H9 (cell line): Measurements from ENCODE around the gene COQ10B. TPM values are rescaled to one million over a fixed set of nuclear protein-coding genes. Genes with fewer than 3 reads are reported as not detected.

ENCODE experiments used
- DNase-seq: peaks from one replicate; pipeline ENCODE4 v3.0.0-alpha.2; 2017
- H2AFZ ChIP-seq: one replicate; pipeline ENCODE4 v1.6.1; 2013; ENCODE audit warnings: mild to moderate bottlenecking, low read length, control low read depth, moderate library complexity
- H2AK5ac ChIP-seq: 2 replicates; pipeline ENCODE4 v1.6.1; 2013; ENCODE audit warnings: low read length, control low read depth, mixed read lengths; ENCODE audit not compliant: insufficient read length
- H2BK120ac ChIP-seq: one replicate; pipeline ENCODE4 v1.6.1; 2013; ENCODE audit warnings: low read depth, mild to moderate bottlenecking, low read length, control low read depth, inconsistent platforms; ENCODE audit not compliant: poor library complexity, severe bottlenecking
- H2BK12ac ChIP-seq: 2 replicates; pipeline ENCODE4 v1.6.1; 2013; ENCODE audit warnings: low read length, control low read depth, mixed read lengths, low read depth; ENCODE audit not compliant: insufficient read length
- H2BK15ac ChIP-seq: 2 replicates; pipeline ENCODE4 v1.6.1; 2013; ENCODE audit warnings: low read depth, low read length, control low read depth
- H2BK20ac ChIP-seq: one replicate; pipeline ENCODE4 v1.6.1; 2013; ENCODE audit warnings: low read depth, mild to moderate bottlenecking, low read length, control low read depth, inconsistent platforms; ENCODE audit not compliant: poor library complexity, severe bottlenecking
- H2BK5ac ChIP-seq: 2 replicates; pipeline ENCODE4 v1.6.1; 2013; ENCODE audit warnings: low read length, control low read depth, mixed read lengths; ENCODE audit not compliant: insufficient read length
- H3K14ac ChIP-seq: 2 replicates; pipeline ENCODE4 v1.6.1; 2013; ENCODE audit warnings: low read length, control low read depth; ENCODE audit not compliant: insufficient read depth
- H3K18ac ChIP-seq: 2 replicates; pipeline ENCODE4 v1.6.1; 2013; ENCODE audit warnings: low read depth, mild to moderate bottlenecking, mixed read lengths, low read length, control low read depth; ENCODE audit not compliant: insufficient read length
- H3K23ac ChIP-seq: 2 replicates; pipeline ENCODE4 v1.6.1; 2013; ENCODE audit warnings: low read length, control low read depth, mixed read lengths, low read depth; ENCODE audit not compliant: insufficient read length
- H3K23me2 ChIP-seq: 2 replicates; pipeline ENCODE4 v1.6.1; 2013; ENCODE audit warnings: low read depth, mild to moderate bottlenecking, mixed read lengths, low read length, control low read depth; ENCODE audit not compliant: insufficient read length, poor library complexity, severe bottlenecking
- H3K27ac ChIP-seq: 2 replicates; pipeline ENCODE4 v1.5.1; 2013; ENCODE audit warnings: low read length, control low read depth, mixed read lengths, low read depth; ENCODE audit not compliant: insufficient read length
- H3K27me3 ChIP-seq: 2 replicates; pipeline ENCODE4 v1.6.1; 2013; ENCODE audit warnings: low read length, control low read depth, inconsistent platforms; ENCODE audit not compliant: insufficient read depth
- H3K4ac ChIP-seq: 2 replicates; pipeline ENCODE4 v1.6.1; 2013; ENCODE audit warnings: low read depth, mild to moderate bottlenecking, control low read depth, inconsistent platforms, low read length, moderate library complexity
- H3K4me1 ChIP-seq: 2 replicates; pipeline ENCODE4 v1.6.1; 2013; ENCODE audit warnings: low read length, control low read depth, inconsistent platforms; ENCODE audit not compliant: insufficient read depth
- H3K4me2 ChIP-seq: 2 replicates; pipeline ENCODE4 v1.6.1; 2013; ENCODE audit warnings: low read length, control low read depth, mixed read lengths; ENCODE audit not compliant: insufficient read length, insufficient read depth
- H3K56ac ChIP-seq: 2 replicates; pipeline ENCODE4 v1.6.1; 2013; ENCODE audit warnings: low read depth, mild to moderate bottlenecking, mixed read lengths, low read length, control low read depth; ENCODE audit not compliant: insufficient read length
- H3K79me1 ChIP-seq: 2 replicates; pipeline ENCODE4 v1.6.1; 2013; ENCODE audit warnings: low read depth, mild to moderate bottlenecking, moderate library complexity, low read length, control low read depth, inconsistent platforms; ENCODE audit not compliant: insufficient read depth, poor library complexity, severe bottlenecking
- H3K79me2 ChIP-seq: 2 replicates; pipeline ENCODE4 v1.6.1; 2013; ENCODE audit warnings: low read length, control low read depth, inconsistent platforms; ENCODE audit not compliant: insufficient read depth
- H3K9ac ChIP-seq: 2 replicates; pipeline ENCODE4 v1.6.1; 2013; ENCODE audit warnings: low read length, control low read depth, mixed read lengths; ENCODE audit not compliant: insufficient read length; ENCODE audit errors: extremely low read depth
- H3K9me3 ChIP-seq: one replicate; pipeline ENCODE4 v1.6.1; 2013; ENCODE audit warnings: low read depth, low read length, inconsistent platforms; ENCODE audit not compliant: control insufficient read depth
- H3T11ph ChIP-seq: one replicate; pipeline ENCODE4 v1.6.1; 2013; ENCODE audit warnings: mild to moderate bottlenecking, low read length, control low read depth, inconsistent platforms
- H4K20me1 ChIP-seq: one replicate; pipeline ENCODE4 v1.6.1; 2013; ENCODE audit not compliant: control insufficient read depth, insufficient read length, insufficient read depth
- H4K5ac ChIP-seq: 2 replicates; pipeline ENCODE4 v1.6.1; 2013; ENCODE audit warnings: low read depth, mild to moderate bottlenecking, mixed read lengths, low read length, control low read depth; ENCODE audit not compliant: insufficient read length
- H4K8ac ChIP-seq: replicated peaks from 2 replicates; pipeline ENCODE4 v1.6.1; 2013; ENCODE audit warnings: low read length, control low read depth, mixed read lengths, low read depth; ENCODE audit not compliant: insufficient read length
- H4K91ac ChIP-seq: 2 replicates; pipeline ENCODE4 v1.6.1; 2013; ENCODE audit warnings: low read depth, mild to moderate bottlenecking, moderate library complexity, mixed read lengths, low read length, control low read depth; ENCODE audit not compliant: insufficient read length
- H3K27ac Mint-ChIP-seq, 3 experiments: 2 replicates in 2 of 3; 3 replicates in 1 of 3; pipeline ENCODE4 v1.8.0; 2020 to 2021; ENCODE audit warnings: mixed read lengths in 3 of 3, mild to moderate bottlenecking in 1 of 3, moderate library complexity in 1 of 3
- H3K27me3 Mint-ChIP-seq: 2 replicates; pipeline ENCODE4 v1.8.0; 2021; ENCODE audit warnings: low read depth, mild to moderate bottlenecking, moderate library complexity, mixed read lengths
- H3K36me3 Mint-ChIP-seq, 3 experiments: 2 replicates in 2 of 3; 3 replicates in 1 of 3; pipeline ENCODE4 v1.8.0; 2020 to 2021; ENCODE audit warnings: low read depth in 3 of 3, mixed read lengths in 3 of 3; ENCODE audit not compliant: insufficient read depth in 1 of 3
- H3K4me1 Mint-ChIP-seq, 2 experiments: 2 replicates each; pipeline ENCODE4 v1.8.0; 2020; ENCODE audit warnings: mixed read lengths in 2 of 2
- H3K4me3 Mint-ChIP-seq, 2 experiments: 2 replicates in 1 of 2; 3 replicates in 1 of 2; pipeline ENCODE4 v1.8.0; 2020 to 2021; ENCODE audit warnings: mild to moderate bottlenecking in 2 of 2, mixed read lengths in 2 of 2, moderate library complexity in 1 of 2
- H3K9me3 Mint-ChIP-seq, 2 experiments: 2 replicates in 1 of 2; 3 replicates in 1 of 2; pipeline ENCODE4 v1.8.0; 2020; ENCODE audit warnings: mild to moderate bottlenecking in 2 of 2, mixed read lengths in 2 of 2, moderate library complexity in 1 of 2
- CTCF ChIP-seq: fragments of 200-600 bp; sonication (generic); conservative IDR thresholded peaks from 3 replicates; pipeline ENCODE4 v1.8.0; 2021; ENCODE audit warnings: antibody characterized with exemption, mild to moderate bottlenecking
- WGBS: extraction: QIAGEN DNeasy Blood & Tissue Kit; methylation state at CpG from one replicate; pipeline ENCODE4 v1.1.7; 2013; ENCODE audit warnings: missing lambda C conversion rate, low lambda C conversion rate, mixed read lengths; ENCODE audit not compliant: insufficient read length; ENCODE audit errors: extremely low coverage; 5-methylcytosine and 5-hydroxymethylcytosine counted together
- total RNA-seq: library from RNA; stranded (reverse); gene quantifications from 2 replicates; pipeline ENCODE4 v1.2.1, GENCODE V29; 2021

COQ10B gene
- total RNA-seq, 1 experiment from 2014 or later: 16.2 TPM

- no peaks in the 10 kb centered on the region for H4K20me1 ChIP-seq
- no peaks in the 10 kb centered on the region for H3K9me3 Mint-ChIP-seq
These were observed 47.8 kb upstream of the COQ10B start for GRCh38 chr2:197405582-197405981.

More at GRCh38 chr2:197405582-197405981, 47.8 kb upstream of the COQ10B start:
- no peak overlapping the region for H3K4ac ChIP-seq
- H2BK12ac ChIP-seq: no peak overlapping the region
- no peak overlapping the region for H3K9ac ChIP-seq
- peaks cover 57 to 94% (median 91%) of the 10 kb centered on the region in 3 experiments; a peak in 6 of 7 replicates for H3K36me3 Mint-ChIP-seq
- no peak overlapping the region for H2BK120ac ChIP-seq
- H3K27me3 Mint-ChIP-seq: no peaks in the 10 kb centered on the region
- H3K79me2 ChIP-seq: no peaks in the 10 kb centered on the region
- no peak overlapping the region for H4K8ac ChIP-seq
- no peaks in the 10 kb centered on the region for H3K9me3 ChIP-seq
- H2BK5ac ChIP-seq: no peak overlapping the region
- H2BK20ac ChIP-seq: no peak overlapping the region
- H3K4me3 Mint-ChIP-seq: no peak overlapping the region
- no peak for DNase-seq
- H3K14ac ChIP-seq: no peak overlapping the region
- H3K79me1 ChIP-seq: no peaks in the 10 kb centered on the region
- no peaks in the 10 kb centered on the region for H3K27me3 ChIP-seq
- no peak overlapping the region for H3K23ac ChIP-seq
- no CpG with 5 or more reads among the region's 2 CpGs for WGBS
- H4K5ac ChIP-seq: no peak overlapping the region
- no peak overlapping the region for H3K27ac Mint-ChIP-seq
- H3K4me2 ChIP-seq: no peak overlapping the region
- TF ChIP-seq CTCF: no peak
- no peaks in the 10 kb centered on the region for H3K23me2 ChIP-seq
- no peak overlapping the region for H3K56ac ChIP-seq
- no peak overlapping the region for H3K27ac ChIP-seq
- H3K4me1 Mint-ChIP-seq: no peaks in the 10 kb centered on the region
- no peaks in the 10 kb centered on the region for H3K4me1 ChIP-seq
- H3K18ac ChIP-seq: no peak overlapping the region
- H4K91ac ChIP-seq: no peak overlapping the region
- no peak overlapping the region for H2AFZ ChIP-seq
- no peak overlapping the region for H2AK5ac ChIP-seq
- H3T11ph ChIP-seq: no peak overlapping the region
- H2BK15ac ChIP-seq: no peak overlapping the region
